ENCODE measurements around the gene SGMS1.

DNA sequence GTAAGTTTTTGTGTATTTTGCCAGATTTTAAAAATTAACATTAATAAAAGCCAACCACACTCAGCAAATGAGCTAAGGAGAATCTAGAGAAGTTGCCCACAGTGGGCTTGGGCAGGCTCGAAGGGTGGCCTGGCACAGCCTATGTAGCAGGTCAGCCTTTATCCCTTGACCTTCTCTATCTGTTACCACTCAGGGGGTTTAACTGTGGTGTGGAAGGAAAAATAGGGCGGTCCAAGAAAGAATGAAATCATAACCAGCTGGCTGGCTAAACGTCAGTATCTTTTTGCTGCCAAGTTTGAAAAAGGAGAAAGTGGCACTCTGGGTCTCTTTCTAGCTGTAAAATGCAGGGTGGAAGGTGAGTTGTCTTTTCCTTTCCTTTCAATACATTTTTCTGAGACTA lies 242.1 kb downstream of the SGMS1 start:
- TF ChIP-seq USF1 (IDR thresholded peaks at IDR 0.05; ENCODE audit: borderline replicate concordance, low read depth) (no peak), MXI1 (IDR thresholded peaks at IDR 0.05; ENCODE audit: low read depth, low read length) (no peak)
